H4 (cell line): ENCODE data around the gene TP53. TPM values are rescaled to one million over a fixed set of nuclear protein-coding genes. Genes with fewer than 3 reads are reported as not detected.
"Not testable (repeated sequence)": the region's sequence is repeated elsewhere in the genome, so short reads cannot be mapped to it uniquely, and the experiment has no call there.

Source experiments
- DNase-seq: peaks from one replicate; pipeline ENCODE4 v3.0.0-alpha.2; 2015; ENCODE audit warnings: low spot score
- total RNA-seq: library from RNA; depleted of rRNA; stranded (reverse); fragments of >200 nt; shearing (Covaris generic); gene quantifications from 2 replicates; pipeline ENCODE4 v1.2.3, GENCODE V29; 2014; rRNA removed

The TP53 gene
- total RNA-seq, 1 experiment from 2014 or later: 43.7 TPM

- no peak for DNase-seq
Observed at GRCh38 chr17:7631398-7632380, 55.6 kb downstream of the TP53 start.

GRCh38 chr17:7629939-7630571 is 57.2 kb downstream of the TP53 start, which contains the start of gene SHBG:
Gene SHBG (plus strand): TSS chr17:7630135. CDS start chr17:7630173, 38 bp downstream.
- DNase-seq: no peak

GRCh38 chr17:7627250-7628121 is 59.8 kb downstream of the TP53 start, which contains the start of gene SAT2:
Gene SAT2 (minus strand): TSS chr17:7627821. CDS start chr17:7627635, 186 bp downstream.
- DNase-seq: peak; percentile 75

- no peak for DNase-seq
Observed at GRCh38 chr17:7626956-7627249, 60.4 kb downstream of the TP53 start.

GRCh38 chr17:7626307-7626706 is 61.0 kb downstream of the TP53 start:
- DNase-seq: no peak

GRCh38 chr17:7625749-7626148 is 61.5 kb downstream of the TP53 start:
- DNase-seq: not testable (repeated sequence)

- DNase-seq: no peak
Observed at GRCh38 chr17:7623661-7624060, 63.6 kb downstream of the TP53 start.

GRCh38 chr17:7620835-7621234 is 66.5 kb downstream of the TP53 start:
- DNase-seq: no peak

- DNase-seq: no peak
Observed at GRCh38 chr17:7618608-7619007, 68.7 kb downstream of the TP53 start.

Other genes starting within 250 kb of the TP53 start
- gene FGF11, start 248.0 kb downstream of the TP53 start, total RNA-seq: not detected in 2 replicates
- 4.4 and 6.3 TPM in 2 replicates for gene CHRNB1, start 242.4 kb downstream of the TP53 start, total RNA-seq
- gene ZBTB4, start 207.9 kb downstream of the TP53 start, total RNA-seq: 4.5 and 7.5 TPM in 2 replicates
- gene SLC35G6, start 206.0 kb downstream of the TP53 start, total RNA-seq: not detected in 2 replicates
- 9.9 and 11.3 TPM in 2 replicates for gene POLR2A, start 203.1 kb downstream of the TP53 start, total RNA-seq
- 2.4 TPM in 1 of 2 replicates, not detected in the other for gene TNFSF12, start 138.4 kb downstream of the TP53 start, total RNA-seq
- 0.43 TPM in 1 of 2 replicates, not detected in the other for gene TNFSF13, start 128.7 kb downstream of the TP53 start, total RNA-seq
- gene SENP3, start 125.6 kb downstream of the TP53 start, total RNA-seq: 59.5 and 61.3 TPM in 2 replicates
- 19.9 and 21.6 TPM in 2 replicates for gene CD68, start 107.9 kb downstream of the TP53 start, total RNA-seq
- gene MPDU1, start 103.6 kb downstream of the TP53 start, total RNA-seq: 146 and 193 TPM in 2 replicates
- not detected in 2 replicates for gene SOX15, start 97.4 kb downstream of the TP53 start, total RNA-seq
- 11.4 and 16.5 TPM in 2 replicates for gene FXR2, start 72.6 kb downstream of the TP53 start, total RNA-seq
- gene SAT2, start 59.7 kb downstream of the TP53 start, total RNA-seq: 39.6 and 45.6 TPM in 2 replicates
- gene SHBG, start 57.4 kb downstream of the TP53 start, total RNA-seq: not detected in 2 replicates
- not detected in 2 replicates for gene ATP1B2, start 36.6 kb downstream of the TP53 start, total RNA-seq
- gene WRAP53, start 987 bp upstream of the TP53 start, total RNA-seq: 9.9 and 15.8 TPM in 2 replicates
- gene EFNB3, start 17.7 kb upstream of the TP53 start, total RNA-seq: 5.6 and 6.2 TPM in 2 replicates
- 0.10 and 0.12 TPM in 2 replicates for gene DNAH2, start 30.3 kb upstream of the TP53 start, total RNA-seq
- gene KDM6B, start 146.7 kb upstream of the TP53 start, total RNA-seq: 0.21 and 4.1 TPM in 2 replicates
- not detected in 2 replicates for gene TMEM88, start 167.6 kb upstream of the TP53 start, total RNA-seq
- 70.3 and 104 TPM in 2 replicates for gene NAA38, start 170.1 kb upstream of the TP53 start, total RNA-seq
- 4.0 and 7.5 TPM in 2 replicates for gene CYB5D1, start 170.5 kb upstream of the TP53 start, total RNA-seq
- gene CHD3, start 201.3 kb upstream of the TP53 start, total RNA-seq: 26.5 and 35.0 TPM in 2 replicates
- 1.1 and 3.6 TPM in 2 replicates for gene RNF227, start 228.8 kb upstream of the TP53 start, total RNA-seq
- 0.21 TPM in 1 of 2 replicates, not detected in the other for gene KCNAB3, start 242.4 kb upstream of the TP53 start, total RNA-seq
- 22.8 and 33.4 TPM in 2 replicates for gene TRAPPC1, start 244.5 kb upstream of the TP53 start, total RNA-seq
- 6.2 and 9.1 TPM in 2 replicates for gene CNTROB, start 244.7 kb upstream of the TP53 start, total RNA-seq